ENCODE results near the gene KIF5A.

Gene KIF5A

GRCh38 chr12:57546438-57547287, 3.2 kb upstream of the KIF5A start, which contains the start of gene DCTN2:
Gene DCTN2 (minus strand): TSS chr12:57547192. CDS start chr12:57547063, 129 bp downstream.
- peaks cover 0 to 7% (median 4%) of the 10 kb centered on the region in 5 donors for H3K36me3 ChIP-seq (ENCODE audit: control insufficient read depth in 5 of 5, insufficient read depth in 5 of 5, low read length in 5 of 5)
- no peaks in the 10 kb centered on the region for H3K9me3 ChIP-seq (ENCODE audit: control insufficient read depth in 5 of 5, low read length in 5 of 5)
- H3K27ac ChIP-seq (ENCODE audit: low read depth, low read length) = peak within 1 kb of the TSS; percentile 72
- peaks cover 7 to 39% (median 32%) of the 10 kb centered on the region in 5 donors for H3K4me1 ChIP-seq (ENCODE audit: control insufficient read depth in 5 of 5, insufficient read depth in 5 of 5, low read length in 5 of 5)
- H3K9ac ChIP-seq (ENCODE audit: low read length in 5 of 5) = peak within 1 kb of the TSS; percentile 84 to 96 (median 90)
- peaks cover 17 to 26% (median 22%) of the 10 kb centered on the region in 5 donors for H3K27me3 ChIP-seq (ENCODE audit: control insufficient read depth in 5 of 5, insufficient read depth in 4 of 5, low read length in 5 of 5)
- H3K4me3 ChIP-seq (ENCODE audit: low read depth in 1 of 5, low read length in 5 of 5) = peak within 1 kb of the TSS; percentile 83 to 90 (median 87)

- Histone ChIP-seq H3K36me3 (ENCODE audit: control insufficient read depth in 5 of 5, insufficient read depth in 5 of 5, low read length in 5 of 5) (peaks cover 0 to 3% (median 2%) of the 10 kb centered on the region in 5 donors), H3K9ac (ENCODE audit: low read length in 5 of 5) (peak overlapping the region in 4 of 5 donors; percentile 43 to 91 (median 90)), H3K4me3 (ENCODE audit: low read depth in 1 of 5, low read length in 5 of 5) (peak overlapping the region; percentile 28 to 90 (median 86)), H3K4me1 (ENCODE audit: control insufficient read depth in 5 of 5, insufficient read depth in 5 of 5, low read length in 5 of 5) (peaks cover 7 to 39% (median 32%) of the 10 kb centered on the region in 5 donors), H3K9me3 (ENCODE audit: control insufficient read depth in 5 of 5, low read length in 5 of 5) (no peaks in the 10 kb centered on the region), H3K27me3 (ENCODE audit: control insufficient read depth in 5 of 5, insufficient read depth in 4 of 5, low read length in 5 of 5) (peaks cover 17 to 29% (median 25%) of the 10 kb centered on the region in 5 donors), H3K27ac (ENCODE audit: low read depth, low read length) (peak overlapping the region; percentile 72)
These were observed 2.4 kb upstream of the KIF5A start for GRCh38 chr12:57547288-57548012.

- Histone ChIP-seq H3K4me3 (ENCODE audit: low read depth in 1 of 5, low read length in 5 of 5) (no peak overlapping the region), H3K36me3 (ENCODE audit: control insufficient read depth in 5 of 5, insufficient read depth in 5 of 5, low read length in 5 of 5) (peaks cover 0 to 2% (median 0%) of the 10 kb centered on the region in 5 donors), H3K4me1 (ENCODE audit: control insufficient read depth in 5 of 5, insufficient read depth in 5 of 5, low read length in 5 of 5) (peaks cover 7 to 39% (median 32%) of the 10 kb centered on the region in 5 donors), H3K9me3 (ENCODE audit: control insufficient read depth in 5 of 5, low read length in 5 of 5) (no peaks in the 10 kb centered on the region), H3K27me3 (ENCODE audit: control insufficient read depth in 5 of 5, insufficient read depth in 4 of 5, low read length in 5 of 5) (peaks cover 17 to 32% (median 28%) of the 10 kb centered on the region in 5 donors), H3K27ac (ENCODE audit: low read depth, low read length) (no peak overlapping the region), H3K9ac (ENCODE audit: low read length in 5 of 5) (no peak overlapping the region)
These were observed 1.9 kb upstream of the KIF5A start for GRCh38 chr12:57548013-57548315.

- H3K4me1 ChIP-seq (ENCODE audit: control insufficient read depth in 5 of 5, insufficient read depth in 5 of 5, low read length in 5 of 5) = peaks cover 7 to 37% (median 32%) of the 10 kb centered on the region in 5 donors
- H3K36me3 ChIP-seq (ENCODE audit: control insufficient read depth in 5 of 5, insufficient read depth in 5 of 5, low read length in 5 of 5) = peaks cover 0 to 2% (median 0%) of the 10 kb centered on the region in 5 donors
- H3K9ac ChIP-seq (ENCODE audit: low read length in 5 of 5) = no peak overlapping the region
- no peak overlapping the region for H3K4me3 ChIP-seq (ENCODE audit: low read depth in 1 of 5, low read length in 5 of 5)
- no peak overlapping the region for H3K27ac ChIP-seq (ENCODE audit: low read depth, low read length)
- peaks cover 17 to 35% (median 32%) of the 10 kb centered on the region in 5 donors for H3K27me3 ChIP-seq (ENCODE audit: control insufficient read depth in 5 of 5, insufficient read depth in 4 of 5, low read length in 5 of 5)
- H3K9me3 ChIP-seq (ENCODE audit: control insufficient read depth in 5 of 5, low read length in 5 of 5) = no peaks in the 10 kb centered on the region
These were observed 1.4 kb upstream of the KIF5A start for GRCh38 chr12:57548488-57548887.

GRCh38 chr12:57549203-57549908, 488 bp upstream of the KIF5A start:
- Histone ChIP-seq H3K9ac (ENCODE audit: low read length in 5 of 5) (no peak overlapping the region), H3K27ac (ENCODE audit: low read depth, low read length) (no peak overlapping the region), H3K27me3 (ENCODE audit: control insufficient read depth in 5 of 5, insufficient read depth in 4 of 5, low read length in 5 of 5) (peaks cover 17 to 36% (median 32%) of the 10 kb centered on the region in 5 donors), H3K4me3 (ENCODE audit: low read depth in 1 of 5, low read length in 5 of 5) (peak overlapping the region in 1 of 5 donors; percentile 54), H3K9me3 (ENCODE audit: control insufficient read depth in 5 of 5, low read length in 5 of 5) (no peaks in the 10 kb centered on the region), H3K4me1 (ENCODE audit: control insufficient read depth in 5 of 5, insufficient read depth in 5 of 5, low read length in 5 of 5) (peaks cover 7 to 32% (median 25%) of the 10 kb centered on the region in 5 donors), H3K36me3 (ENCODE audit: control insufficient read depth in 5 of 5, insufficient read depth in 5 of 5, low read length in 5 of 5) (no peaks in the 10 kb centered on the region)

GRCh38 chr12:57550641-57551549, 1.1 kb downstream of the KIF5A start:
- Histone ChIP-seq H3K9me3 (ENCODE audit: control insufficient read depth in 5 of 5, low read length in 5 of 5) (no peaks in the 10 kb centered on the region), H3K36me3 (ENCODE audit: control insufficient read depth in 5 of 5, insufficient read depth in 5 of 5, low read length in 5 of 5) (no peaks in the 10 kb centered on the region), H3K9ac (ENCODE audit: low read length in 5 of 5) (no peak overlapping the region), H3K4me1 (ENCODE audit: control insufficient read depth in 5 of 5, insufficient read depth in 5 of 5, low read length in 5 of 5) (peaks cover 6 to 20% (median 17%) of the 10 kb centered on the region in 5 donors), H3K27me3 (ENCODE audit: control insufficient read depth in 5 of 5, insufficient read depth in 4 of 5, low read length in 5 of 5) (peaks cover 17 to 42% (median 32%) of the 10 kb centered on the region in 5 donors), H3K27ac (ENCODE audit: low read depth, low read length) (no peak overlapping the region), H3K4me3 (ENCODE audit: low read depth in 1 of 5, low read length in 5 of 5) (no peak overlapping the region)

- H3K9ac ChIP-seq (ENCODE audit: low read length in 5 of 5) = no peak overlapping the region
- H3K27ac ChIP-seq (ENCODE audit: low read depth, low read length) = no peak overlapping the region
- H3K27me3 ChIP-seq (ENCODE audit: control insufficient read depth in 5 of 5, insufficient read depth in 4 of 5, low read length in 5 of 5) = peaks cover 17 to 42% (median 32%) of the 10 kb centered on the region in 5 donors
- no peaks in the 10 kb centered on the region for H3K9me3 ChIP-seq (ENCODE audit: control insufficient read depth in 5 of 5, low read length in 5 of 5)
- H3K4me3 ChIP-seq (ENCODE audit: low read depth in 1 of 5, low read length in 5 of 5) = no peak overlapping the region
- no peaks in the 10 kb centered on the region for H3K36me3 ChIP-seq (ENCODE audit: control insufficient read depth in 5 of 5, insufficient read depth in 5 of 5, low read length in 5 of 5)
- H3K4me1 ChIP-seq (ENCODE audit: control insufficient read depth in 5 of 5, insufficient read depth in 5 of 5, low read length in 5 of 5) = peaks cover 0 to 12% (median 10%) of the 10 kb centered on the region in 5 donors
These were observed 1.9 kb downstream of the KIF5A start for GRCh38 chr12:57551637-57552305.

- Histone ChIP-seq H3K4me3 (ENCODE audit: low read depth in 1 of 5, low read length in 5 of 5) (no peak overlapping the region), H3K9me3 (ENCODE audit: control insufficient read depth in 5 of 5, low read length in 5 of 5) (no peaks in the 10 kb centered on the region), H3K4me1 (ENCODE audit: control insufficient read depth in 5 of 5, insufficient read depth in 5 of 5, low read length in 5 of 5) (peaks cover 0 to 11% (median 9%) of the 10 kb centered on the region in 5 donors), H3K36me3 (ENCODE audit: control insufficient read depth in 5 of 5, insufficient read depth in 5 of 5, low read length in 5 of 5) (no peaks in the 10 kb centered on the region), H3K27ac (ENCODE audit: low read depth, low read length) (no peak overlapping the region), H3K9ac (ENCODE audit: low read length in 5 of 5) (no peak overlapping the region), H3K27me3 (ENCODE audit: control insufficient read depth in 5 of 5, insufficient read depth in 4 of 5, low read length in 5 of 5) (peaks cover 17 to 42% (median 32%) of the 10 kb centered on the region in 5 donors)
These were observed 2.4 kb downstream of the KIF5A start for GRCh38 chr12:57552306-57552651.
